Activated CD8-positive, alpha-beta memory T cell treated with anti-CD3 and anti-CD28 coated beads, Interleukin-2, amount 50 U/mL, for 24 hours (primary cell): ENCODE measurements around the gene UGT1A9.

Experiments
- DNase-seq: peaks from one replicate; pipeline ENCODE4 v3.0.0-alpha.2; 2020; ENCODE audit errors: extremely low read depth

The UGT1A9 gene

GRCh38 chr2:233796254-233796653, 124.6 kb downstream of the UGT1A9 start:
- no peak for DNase-seq

DNA sequence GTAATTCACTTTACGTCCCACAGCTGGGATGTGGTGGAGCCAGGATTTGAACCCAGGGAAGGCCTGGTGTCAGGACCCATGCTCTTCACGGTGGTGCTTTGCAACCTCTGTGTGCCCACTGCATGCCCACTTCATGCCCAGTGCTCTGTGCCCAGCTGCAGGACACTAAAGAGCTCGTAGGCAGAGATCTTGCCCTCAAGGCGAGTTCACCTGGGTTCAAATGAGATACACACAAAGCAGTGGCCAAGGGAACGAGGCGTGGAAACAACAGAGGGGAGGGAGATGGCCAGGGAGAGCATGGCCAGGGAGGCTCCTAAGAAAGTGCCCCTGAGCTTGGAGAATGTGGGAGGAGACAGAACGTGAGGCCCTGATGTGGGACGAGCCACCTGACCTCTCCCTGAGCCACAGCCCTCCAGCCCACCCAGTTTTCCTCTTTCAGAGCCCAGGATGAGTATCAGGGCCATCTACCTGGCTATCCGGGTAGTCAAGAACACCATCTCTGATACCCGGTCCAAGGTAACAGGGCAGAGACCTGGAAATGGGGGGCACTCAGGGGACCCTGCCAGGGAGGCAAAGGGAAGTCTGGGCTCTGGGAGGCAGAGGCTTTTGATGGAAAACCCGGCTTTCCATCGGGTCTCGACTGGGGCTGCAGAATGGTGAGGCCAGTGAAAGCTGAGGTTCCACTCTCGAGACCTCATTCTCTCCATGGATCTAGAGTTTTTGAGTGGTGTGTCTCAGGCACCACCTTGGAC, 126.8 kb downstream of the UGT1A9 start:
- DNase-seq = no peak

GRCh38 chr2:233799087-233799665, 127.5 kb downstream of the UGT1A9 start:
- DNase-seq = no peak

DNA sequence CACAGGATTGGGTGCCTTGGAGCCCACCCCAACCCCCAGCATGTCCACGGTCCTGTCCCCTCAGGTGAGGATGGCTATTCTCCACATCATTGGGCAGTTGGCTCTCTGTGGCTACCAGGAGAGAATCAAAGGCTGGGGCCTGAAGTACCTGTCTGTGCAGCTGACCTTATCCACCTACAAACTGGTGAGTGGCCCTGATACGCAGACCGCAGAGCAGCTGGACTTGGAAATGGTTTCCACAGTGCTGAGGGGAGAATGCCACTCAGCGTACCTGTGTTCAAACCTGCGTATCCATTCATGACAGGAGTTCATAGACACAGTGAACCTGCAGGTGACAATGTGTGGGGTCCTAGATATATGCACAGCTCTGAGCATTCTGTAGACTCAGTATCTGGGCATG, 128.0 kb downstream of the UGT1A9 start:
- no peak for DNase-seq

DNA sequence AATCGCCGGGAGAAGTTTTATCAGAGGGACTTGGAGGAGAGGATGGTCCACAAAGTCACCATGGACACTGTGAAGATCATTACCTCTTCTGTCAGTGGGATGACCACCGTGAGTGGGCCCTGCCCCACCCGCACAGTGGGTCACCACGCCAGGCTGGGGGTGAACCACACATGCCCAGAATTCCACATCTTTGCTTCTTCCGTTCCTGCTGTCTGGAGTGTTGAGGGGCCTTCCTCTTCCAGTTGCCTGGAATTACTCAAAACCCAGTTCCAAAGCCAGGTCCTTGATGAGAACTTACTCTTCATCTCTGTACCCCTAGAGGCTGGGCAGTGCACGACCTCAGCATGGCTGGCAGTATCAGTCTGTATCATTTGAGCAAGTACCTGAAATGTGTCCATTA, 128.5 kb downstream of the UGT1A9 start:
- DNase-seq = no peak

DNA sequence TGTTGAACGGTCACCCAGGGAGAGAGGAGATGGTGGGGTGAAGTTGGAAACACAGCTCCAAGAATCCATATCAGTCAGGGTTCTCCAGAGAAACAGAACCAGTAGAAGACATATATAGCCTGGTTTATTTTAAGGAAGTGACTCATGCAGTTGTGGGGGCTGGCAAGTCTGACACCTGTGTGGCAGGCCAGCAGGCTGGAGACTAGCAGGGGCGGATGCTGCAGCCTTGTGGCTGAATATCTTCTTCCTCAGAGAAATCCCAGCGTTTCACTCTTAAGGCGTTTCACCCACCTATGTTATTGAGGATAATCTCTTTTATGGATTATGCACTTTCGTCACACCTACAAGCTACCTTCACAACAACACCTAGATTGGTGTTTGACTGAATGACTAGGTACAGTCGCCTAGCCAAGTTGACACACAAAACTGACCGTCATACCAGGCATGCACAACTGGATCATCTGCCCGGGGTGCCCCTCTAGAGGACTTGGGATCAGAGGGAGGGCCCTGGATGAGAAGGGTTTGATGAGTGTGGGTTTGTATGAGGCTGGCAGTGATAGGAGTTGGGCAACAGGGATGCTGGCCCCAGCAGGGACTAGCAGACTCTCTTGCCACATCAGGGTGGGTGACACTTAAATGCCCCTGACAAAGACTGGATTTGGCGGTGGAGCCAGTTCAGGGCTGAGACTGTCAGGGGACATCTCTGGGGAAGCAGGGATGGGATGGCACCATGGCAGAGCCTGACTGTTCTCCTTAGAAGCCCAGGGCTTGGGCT, 129.8 kb downstream of the UGT1A9 start:
- no peak for DNase-seq

GRCh38 chr2:233802132-233802815, 130.6 kb downstream of the UGT1A9 start:
- no peak for DNase-seq

DNA sequence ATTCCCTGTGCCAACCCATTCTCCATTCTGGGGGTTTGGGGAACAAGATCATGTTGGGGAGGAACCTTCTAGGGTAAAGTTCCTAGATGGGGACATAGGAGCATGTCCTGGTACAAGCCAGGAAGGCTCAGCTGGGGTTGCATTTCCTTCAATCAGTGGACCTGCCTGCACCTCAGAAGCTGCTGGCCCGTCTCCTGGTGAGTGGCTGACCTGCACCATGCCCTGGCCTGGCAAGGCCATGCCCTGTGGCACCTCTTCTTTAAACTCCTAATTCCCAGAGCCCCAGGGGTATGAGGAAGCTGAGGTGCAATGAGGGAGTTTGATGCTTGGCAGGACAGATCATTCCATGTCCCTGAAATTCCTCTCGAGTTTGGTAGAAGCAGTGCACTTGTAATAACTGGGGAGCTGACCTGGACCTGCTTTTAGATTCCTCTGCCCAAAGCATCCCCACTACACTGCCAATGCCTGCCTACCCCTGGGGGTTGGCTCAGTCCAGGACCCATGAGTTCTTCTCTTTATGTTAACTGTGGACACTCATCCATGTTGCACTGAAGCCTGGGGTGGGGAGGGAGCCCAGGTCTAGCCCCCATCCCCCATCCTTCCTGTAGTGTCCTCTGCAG, 131.7 kb downstream of the UGT1A9 start:
- DNase-seq = no peak

- no peak for DNase-seq
Observed at GRCh38 chr2:233803994-233804393, 132.3 kb downstream of the UGT1A9 start.

DNA sequence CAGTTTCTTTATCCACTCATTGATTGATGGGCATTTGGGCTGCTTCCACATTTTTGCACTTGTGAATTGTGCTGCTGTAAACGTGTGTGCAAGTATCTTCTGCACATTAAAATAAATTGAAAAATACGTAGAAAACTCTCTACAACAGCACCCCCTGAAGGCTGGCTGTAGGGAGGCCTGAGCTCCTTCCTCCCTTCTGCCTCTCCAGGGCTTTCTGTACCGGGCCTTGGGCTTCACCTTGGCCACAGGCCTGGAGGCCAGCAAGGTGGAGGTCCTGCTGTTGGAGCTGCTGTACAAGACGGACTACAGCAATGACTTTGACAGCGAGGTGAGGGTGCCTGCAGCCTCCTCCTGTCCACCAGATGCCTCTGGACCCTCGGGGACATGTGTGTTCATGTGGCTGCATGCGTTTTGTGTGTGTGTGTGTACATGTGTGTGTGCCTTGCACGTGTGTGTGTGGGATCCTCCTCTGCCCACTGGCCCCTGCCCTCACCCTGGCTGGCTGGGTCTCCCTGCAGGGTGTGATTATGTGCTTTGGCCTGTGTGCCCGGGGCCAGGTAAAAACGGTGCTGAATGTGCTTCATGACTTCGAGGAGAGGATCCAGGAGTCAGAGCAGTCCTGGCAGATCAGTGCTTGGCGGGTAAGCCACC, 135.6 kb downstream of the UGT1A9 start:
- DNase-seq = no peak

- no peak for DNase-seq
Observed at GRCh38 chr2:233807966-233808935, 136.6 kb downstream of the UGT1A9 start.

DNA sequence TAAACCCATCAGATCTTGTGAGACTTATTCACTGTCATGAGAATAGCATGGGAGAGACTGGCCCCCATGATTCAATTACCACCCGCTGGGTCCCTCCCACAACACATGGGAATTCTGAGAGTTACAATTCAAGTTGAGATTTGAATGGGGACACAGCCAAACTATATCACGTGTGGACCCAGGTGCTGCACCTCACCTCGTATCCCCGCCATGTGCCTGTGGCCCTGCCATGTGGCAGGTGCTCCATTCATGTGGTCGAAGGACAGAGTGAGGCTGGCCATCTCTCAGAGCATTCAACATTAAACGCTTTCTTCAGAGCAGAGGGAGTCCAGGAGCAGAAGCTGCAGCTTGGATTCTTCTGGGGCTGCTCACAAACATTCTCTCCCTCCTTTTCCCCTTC, 138.7 kb downstream of the UGT1A9 start:
- no peak for DNase-seq

- DNase-seq = no peak
Observed at GRCh38 chr2:233811087-233811486, 139.4 kb downstream of the UGT1A9 start.

DNA sequence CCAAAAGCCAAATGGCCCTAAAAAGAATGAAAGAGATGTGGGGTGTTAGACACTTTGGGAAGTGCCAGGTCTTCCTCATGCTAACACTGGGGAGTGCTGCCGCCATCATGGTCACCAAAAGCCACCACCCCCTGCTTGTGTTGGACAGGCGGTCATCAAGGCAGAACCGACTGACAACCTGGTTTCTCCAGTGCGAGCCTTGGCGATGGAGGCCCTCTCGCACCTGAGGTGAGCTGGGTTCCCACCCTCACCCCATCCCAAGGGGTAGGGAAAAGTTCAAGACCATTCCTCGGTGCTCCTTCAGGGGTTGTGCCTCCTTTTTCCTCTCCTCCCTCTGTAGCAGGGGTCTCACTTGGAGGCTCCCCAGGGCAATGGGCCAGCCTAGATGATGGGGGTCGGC, 140.0 kb downstream of the UGT1A9 start:
- DNase-seq = no peak

GRCh38 chr2:233813236-233814055, 141.7 kb downstream of the UGT1A9 start:
- no peak for DNase-seq

GRCh38 chr2:233814056-233814835, 142.5 kb downstream of the UGT1A9 start:
- DNase-seq = no peak

DNA sequence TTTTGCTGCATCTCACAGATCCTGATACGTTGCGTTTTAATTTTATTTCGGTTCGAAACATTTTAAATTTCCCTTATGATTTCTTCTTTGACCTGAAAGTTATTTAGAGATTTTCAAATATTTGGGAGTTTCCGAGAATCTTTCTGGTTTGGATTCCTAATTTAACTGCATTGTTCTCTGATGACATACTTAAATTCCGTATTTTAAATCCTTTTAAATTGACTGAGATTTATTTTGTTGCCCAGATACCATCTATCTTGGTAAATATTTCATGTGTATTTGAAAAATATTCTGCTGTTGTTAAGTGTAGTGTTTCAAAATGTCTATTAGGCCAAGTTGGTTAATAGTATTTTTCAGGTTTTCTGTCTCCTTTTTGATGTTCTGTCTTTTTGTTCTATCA, 144.2 kb downstream of the UGT1A9 start:
- no peak for DNase-seq

DNA sequence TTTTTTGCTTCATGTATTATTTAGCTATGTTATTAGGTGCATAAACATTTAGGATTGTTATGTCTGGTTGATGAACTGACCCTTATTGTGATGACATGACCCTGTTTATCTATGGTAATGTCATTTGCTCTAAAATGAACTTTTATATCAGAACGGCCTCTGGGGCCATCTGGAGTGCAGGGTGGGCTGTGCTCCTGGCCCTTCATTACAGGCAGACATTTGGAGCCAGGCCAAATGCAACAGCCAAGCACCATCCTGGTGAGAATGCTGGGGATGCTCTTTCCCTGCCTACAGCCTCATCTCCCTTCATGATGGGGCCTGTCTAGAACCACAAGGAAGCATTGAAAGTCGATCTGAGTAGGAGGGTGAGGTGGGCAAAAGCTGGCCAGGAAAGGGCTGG, 144.6 kb downstream of the UGT1A9 start:
- no peak for DNase-seq

GRCh38 chr2:233816771-233817170, 145.1 kb downstream of the UGT1A9 start:
- DNase-seq = no peak
